ENCODE results near the gene NPHP4.

GRCh38 chr1:5908461-5909375 lies 83.5 kb downstream of the NPHP4 start:
- TF ChIP-seq EZH2 (IDR thresholded peaks at IDR 0.05; ENCODE audit: low read length): no peak
- TF ChIP-seq CTCF (optimal IDR thresholded peaks at IDR 0.05 in 1 of 3, IDR thresholded peaks at IDR 0.05 in 1 of 3, conservative IDR thresholded peaks at IDR 0.05 in 1 of 3; ENCODE audit: extremely low read depth in 1 of 3, insufficient read depth in 2 of 3, low read length in 3 of 3): no peak
